Natural killer cell treated with Interleukin-12 subunit alpha and Interleukin-12 subunit beta and Interleukin-15 and Interleukin-18, amount 100 ng/mL, for 72 hours (primary cell): ENCODE data around the gene UPK3B. TPM values are rescaled to one million over a fixed set of nuclear protein-coding genes. Genes with fewer than 3 reads are reported as not detected.
"Not testable (repeated sequence)": the region's sequence is repeated elsewhere in the genome, so short reads cannot be mapped to it uniquely, and the experiment has no call there.

Experiments used
- ATAC-seq, 2 donors: fragments of 150-1000 bp; cut with Tn5 transposase in 1 of 2; sonication (Bioruptor Pico), chemical (Tn5 transposase) in 1 of 2; 2 replicates each; pipeline ENCODE4 v1.10.0; 2021
- DNase-seq: peaks from one replicate; pipeline ENCODE4 v3.0.0; 2022; ENCODE audit warnings: low spot score
- H3K27ac Mint-ChIP-seq, 2 donors: 1 replicate in 1 of 2; 2 replicates in 1 of 2; pipeline ENCODE4 v1.8.0; 2022; ENCODE audit warnings: mixed read lengths in 2 of 2, mild to moderate bottlenecking in 1 of 2, moderate library complexity in 1 of 2
- H3K27me3 Mint-ChIP-seq, 2 donors: 1 replicate in 1 of 2; 2 replicates in 1 of 2; pipeline ENCODE4 v1.8.0; 2022; ENCODE audit warnings: mixed read lengths in 2 of 2
- H3K36me3 Mint-ChIP-seq: one replicate; pipeline ENCODE4 v1.8.0; 2022; ENCODE audit warnings: mixed read lengths
- H3K4me1 Mint-ChIP-seq, 2 donors: 1 replicate in 1 of 2; 2 replicates in 1 of 2; pipeline ENCODE4 v1.8.0; 2022; ENCODE audit warnings: low read depth in 2 of 2, mixed read lengths in 2 of 2, mild to moderate bottlenecking in 1 of 2
- H3K4me3 Mint-ChIP-seq: one replicate; pipeline ENCODE4 v1.8.0; 2022; ENCODE audit warnings: mixed read lengths
- H3K9me3 Mint-ChIP-seq: 2 replicates; pipeline ENCODE4 v1.8.0; 2022; ENCODE audit warnings: mixed read lengths
- total RNA-seq, 2 donors: library from RNA; stranded (reverse); gene quantifications; one replicate each; pipeline ENCODE4 v1.2.3, GENCODE V29; 2022

The UPK3B gene
- total RNA-seq, 2 donors from 2014 or later: 1.6 to 5.0 TPM

DNA sequence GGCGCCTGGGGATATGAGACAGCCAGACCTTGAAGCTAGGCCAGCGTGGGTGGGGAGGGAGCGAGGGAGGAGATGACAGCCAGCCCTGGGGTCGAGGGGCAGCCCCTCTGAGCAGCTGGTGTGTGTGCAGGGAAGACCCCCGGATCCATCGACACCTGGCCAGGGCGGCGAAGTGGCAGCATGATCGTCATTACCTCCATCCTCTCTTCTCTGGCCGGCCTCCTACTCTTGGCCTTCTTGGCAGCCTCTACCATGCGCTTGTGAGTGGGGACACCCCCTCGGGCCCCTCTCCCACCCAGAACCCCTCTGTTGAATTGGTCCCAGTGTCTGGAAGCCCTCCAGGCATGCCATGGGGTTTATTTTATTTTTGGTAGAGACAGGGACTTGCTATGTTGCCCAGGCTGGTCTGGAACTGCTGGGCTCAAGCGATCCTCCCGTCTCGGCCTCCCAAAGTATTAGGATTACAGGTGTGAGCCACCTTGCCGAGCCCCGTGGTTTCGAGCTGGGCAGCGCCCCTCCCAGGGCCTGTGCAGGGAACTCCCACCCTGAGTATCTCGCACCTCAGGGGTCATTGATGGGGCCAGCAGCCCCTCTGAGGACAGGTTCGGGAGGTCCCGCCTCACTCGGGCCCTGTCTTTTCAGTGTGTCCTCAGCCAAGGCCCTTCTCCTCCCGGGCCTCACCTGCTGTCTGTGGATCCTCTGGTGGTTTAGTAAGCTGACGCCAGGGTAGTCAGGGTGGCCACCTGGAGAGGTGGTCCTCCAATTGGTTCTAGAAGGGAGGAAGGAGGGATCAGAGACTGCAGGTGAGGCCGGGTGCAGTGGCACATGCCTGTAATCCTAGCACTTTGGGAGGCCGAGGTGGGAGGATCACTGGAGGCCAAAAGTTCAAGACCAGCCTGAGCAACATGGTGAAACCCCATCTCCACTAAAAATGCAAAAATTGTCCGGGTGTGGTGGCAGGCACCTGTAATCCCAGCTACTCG is 3.8 kb downstream of the UPK3B start:
- Mint-ChIP-seq H3K9me3 (no peaks in the 10 kb centered on the region), H3K4me3 (no peak overlapping the region), H3K27me3 (no peaks in the 10 kb centered on the region)

DNA sequence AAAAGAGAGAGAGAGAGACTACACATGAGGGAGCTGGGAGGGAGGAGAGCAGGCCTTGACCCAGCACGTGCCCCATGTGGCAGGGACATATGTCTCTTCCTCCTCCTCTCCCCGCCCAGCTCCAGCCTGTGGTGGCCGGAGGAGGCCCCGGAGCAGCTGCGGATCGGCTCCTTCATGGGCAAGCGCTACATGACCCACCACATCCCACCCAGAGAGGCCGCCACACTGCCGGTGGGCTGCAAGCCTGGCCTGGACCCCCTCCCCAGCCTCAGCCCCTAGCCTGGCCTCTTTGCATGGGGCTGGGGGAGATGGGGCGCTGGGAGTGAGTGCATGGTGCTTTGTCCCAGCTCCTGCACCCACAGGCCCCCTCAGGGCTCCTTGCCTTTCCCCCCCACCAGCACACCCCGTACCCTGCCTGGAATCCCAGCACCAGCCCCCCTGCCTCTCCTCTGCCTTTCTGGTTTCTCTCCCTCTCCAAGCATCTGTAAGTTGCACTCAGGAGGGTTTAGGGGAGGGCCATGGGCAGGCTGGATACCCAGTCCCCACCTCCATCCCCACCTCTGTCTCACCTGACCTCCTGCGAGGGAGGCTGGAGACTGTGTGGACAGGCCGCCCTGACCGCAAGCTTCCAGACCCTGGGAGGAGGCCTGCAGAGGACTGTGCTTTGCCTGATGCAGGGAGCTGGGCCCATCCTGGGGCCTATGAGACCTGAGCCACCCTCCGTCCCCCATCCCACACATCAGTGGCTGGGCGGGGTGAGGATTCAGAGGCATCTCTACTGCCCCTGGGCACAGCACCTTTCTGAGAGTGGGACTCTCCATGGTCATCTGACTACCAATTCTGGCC is 4.8 kb downstream of the UPK3B start:
- no peaks in the 10 kb centered on the region for H3K9me3 Mint-ChIP-seq
- DNase-seq: no peak
- H3K27ac Mint-ChIP-seq: no peak overlapping the region
- no peaks in the 10 kb centered on the region for H3K27me3 Mint-ChIP-seq
- H3K4me3 Mint-ChIP-seq: no peak overlapping the region
- no peaks in the 10 kb centered on the region for H3K36me3 Mint-ChIP-seq
- no peaks in the 10 kb centered on the region for H3K4me1 Mint-ChIP-seq
- ATAC-seq: no peak

More for the DNA sequence above, 3.8 kb downstream of the UPK3B start:
- Mint-ChIP-seq H3K27ac (no peak overlapping the region), H3K4me1 (peaks cover 0 to 2% of the 10 kb centered on the region in 2 donors), H3K36me3 (no peaks in the 10 kb centered on the region)
- ATAC-seq (no peak), DNase-seq (no peak)

DNA sequence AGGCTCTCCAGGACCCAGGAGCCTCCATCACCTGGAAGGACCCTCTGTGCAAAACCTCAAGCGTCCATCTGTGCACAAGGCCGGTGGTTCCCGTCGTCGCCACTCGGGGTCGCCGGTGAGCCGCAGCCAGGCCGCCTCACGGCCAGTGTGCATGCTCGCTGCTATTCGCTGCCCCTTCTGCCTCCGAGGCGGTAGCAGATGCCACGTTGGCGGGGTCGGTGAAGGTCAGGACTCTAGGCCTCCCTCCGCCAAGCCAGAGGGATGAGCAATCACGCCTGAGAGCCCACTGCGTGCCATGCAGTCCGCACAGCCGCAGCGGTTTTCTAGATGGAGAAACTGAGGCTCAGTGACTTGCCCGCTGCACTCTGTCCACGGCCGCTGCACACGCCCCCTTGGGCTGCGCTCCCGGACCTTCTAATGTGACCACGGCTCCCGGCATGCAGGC is 5.7 kb downstream of the UPK3B start:
- H3K4me1 Mint-ChIP-seq: no peaks in the 10 kb centered on the region
- no peaks in the 10 kb centered on the region for H3K9me3 Mint-ChIP-seq
- no peak overlapping the region for H3K27ac Mint-ChIP-seq
- no peak overlapping the region for H3K4me3 Mint-ChIP-seq
- no peak for DNase-seq
- H3K36me3 Mint-ChIP-seq: no peaks in the 10 kb centered on the region
- no peaks in the 10 kb centered on the region for H3K27me3 Mint-ChIP-seq
- ATAC-seq: no peak

DNA sequence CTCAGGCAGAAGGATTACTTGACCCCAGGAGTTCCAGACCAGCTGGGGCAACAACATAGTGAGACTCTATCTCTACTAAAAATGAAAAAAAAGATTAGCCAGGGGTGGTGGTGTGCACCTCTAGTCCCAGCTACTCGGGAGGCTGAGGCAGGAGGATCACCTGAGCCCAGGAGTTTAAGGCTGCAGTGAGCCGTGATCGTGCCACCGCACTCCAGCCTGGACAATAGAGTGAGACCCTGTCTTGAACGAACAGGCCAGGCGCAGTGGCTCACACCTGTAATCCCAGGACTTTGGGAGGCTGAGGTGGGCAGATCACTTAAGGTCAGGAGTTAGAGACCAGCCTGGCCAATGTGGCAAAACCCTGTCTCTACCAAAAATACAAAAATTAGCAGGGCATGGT is 6.6 kb downstream of the UPK3B start:
- not testable (repeated sequence) for H3K36me3 Mint-ChIP-seq, ATAC-seq, H3K9me3 Mint-ChIP-seq, H3K27ac Mint-ChIP-seq, H3K4me3 Mint-ChIP-seq, H3K4me1 Mint-ChIP-seq, DNase-seq, H3K27me3 Mint-ChIP-seq

DNA sequence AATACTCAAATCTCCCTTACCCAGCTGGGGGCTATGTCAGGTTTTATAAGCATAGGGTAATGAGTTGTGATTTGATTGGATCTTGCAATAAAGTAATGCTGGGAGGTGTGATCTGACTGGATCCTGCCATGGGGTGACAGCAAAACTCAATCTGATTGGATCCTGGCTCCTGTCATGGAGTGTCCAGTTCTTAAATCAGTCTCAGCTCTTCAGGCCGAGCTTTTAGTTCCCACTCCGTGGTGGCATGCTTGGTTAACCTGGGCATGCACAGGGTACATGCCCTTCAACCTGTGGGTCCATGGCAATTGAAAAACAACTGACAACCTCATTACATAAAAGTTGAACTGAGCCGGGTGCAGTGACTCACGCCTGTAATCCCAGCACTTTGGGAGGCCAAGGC is 15.8 kb downstream of the UPK3B start:
- ATAC-seq, H3K9me3 Mint-ChIP-seq, H3K27me3 Mint-ChIP-seq, DNase-seq, H3K27ac Mint-ChIP-seq, H3K4me3 Mint-ChIP-seq, H3K4me1 Mint-ChIP-seq, H3K36me3 Mint-ChIP-seq: not testable (repeated sequence)

DNA sequence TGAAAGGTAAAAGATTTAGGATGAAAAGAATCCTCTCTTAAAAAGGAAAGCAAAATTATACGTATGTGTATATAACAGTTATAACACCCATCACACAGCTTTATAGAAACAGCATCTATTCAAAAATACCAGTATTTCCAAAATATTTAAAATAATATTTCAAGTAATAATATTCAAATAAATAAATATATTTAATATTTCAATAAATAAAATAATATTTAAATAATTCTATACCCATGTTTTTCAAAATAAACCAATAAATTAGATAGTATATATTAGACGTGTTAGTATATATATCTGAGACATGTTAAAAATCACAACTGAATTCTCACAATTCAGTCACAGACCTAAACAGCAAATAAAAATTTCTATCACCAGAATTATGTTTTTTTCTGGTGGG is 21.3 kb downstream of the UPK3B start:
- not testable (repeated sequence) for ATAC-seq, H3K4me1 Mint-ChIP-seq, H3K27me3 Mint-ChIP-seq, H3K36me3 Mint-ChIP-seq, H3K27ac Mint-ChIP-seq, H3K4me3 Mint-ChIP-seq, DNase-seq, H3K9me3 Mint-ChIP-seq

DNA sequence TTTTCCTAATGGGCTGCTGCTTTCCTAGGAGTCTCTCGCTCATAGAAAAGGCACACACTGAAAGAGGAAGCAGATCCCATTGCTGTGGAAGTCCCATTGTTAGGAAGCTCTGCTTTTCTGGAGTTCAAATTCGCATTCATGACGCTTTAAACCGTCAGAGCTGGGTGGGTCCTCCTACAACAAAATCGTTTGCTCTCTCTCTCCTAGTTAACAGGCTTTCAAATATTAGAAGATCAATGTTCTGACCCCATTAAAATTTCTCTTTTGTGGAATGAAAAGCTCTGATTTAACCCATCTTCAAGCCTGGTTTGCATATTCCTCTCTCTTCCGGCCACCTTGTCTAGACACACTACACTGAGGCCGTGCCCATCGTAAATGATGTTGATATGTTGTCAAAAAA is 32.8 kb downstream of the UPK3B start, which contains the start of gene SPDYE16:
SPDYE16 (minus strand) TSS at position 101 of the 400 bp plus-strand sequence. CDS start 1,838 bp downstream, outside the sequence.
- DNase-seq, H3K36me3 Mint-ChIP-seq, H3K27ac Mint-ChIP-seq, H3K4me1 Mint-ChIP-seq, H3K9me3 Mint-ChIP-seq, H3K27me3 Mint-ChIP-seq, ATAC-seq, H3K4me3 Mint-ChIP-seq: not testable (repeated sequence)

DNA sequence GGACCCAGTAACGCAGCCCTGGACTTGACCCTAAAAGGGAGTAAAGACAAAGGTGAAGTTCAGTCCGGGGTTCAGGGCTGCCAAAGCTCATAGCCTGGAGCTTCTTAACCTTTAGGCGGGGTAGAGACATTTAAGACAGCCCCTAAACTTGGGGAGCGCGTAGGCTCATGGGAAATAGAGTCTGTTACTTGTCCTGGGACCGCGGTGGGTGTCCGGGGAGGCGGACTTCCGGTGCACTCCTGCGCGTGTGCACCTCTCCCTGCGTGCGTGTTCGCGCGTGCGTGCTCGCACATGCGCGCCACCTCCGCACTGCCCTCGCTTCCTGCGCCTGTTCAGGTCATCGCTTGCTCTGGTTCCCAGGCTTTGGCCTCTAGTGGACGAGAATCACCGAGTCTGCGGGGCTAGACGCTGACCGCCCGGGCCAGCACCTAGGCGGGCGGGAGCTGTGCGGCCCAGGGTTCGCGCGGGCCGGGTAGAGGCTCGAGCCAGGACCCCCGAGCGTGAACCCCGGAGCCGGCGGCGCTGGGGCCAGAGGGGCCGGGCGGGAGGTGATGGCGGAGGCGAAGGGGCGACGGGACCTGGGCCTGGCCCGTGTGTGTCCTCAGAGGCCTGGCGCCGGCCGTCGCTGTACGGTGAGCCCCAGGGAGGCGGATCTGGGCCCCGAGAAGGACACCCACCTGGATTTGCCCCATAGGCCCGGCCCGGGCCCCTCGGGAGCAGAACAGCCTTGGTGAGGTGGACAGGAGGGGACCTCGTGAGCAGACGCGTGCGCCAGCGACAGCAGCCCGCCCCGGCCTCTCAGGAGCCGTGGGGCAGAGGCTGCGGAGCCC is 38.9 kb downstream of the UPK3B start:
- H3K4me1 Mint-ChIP-seq: peaks cover 10 to 19% of the 10 kb centered on the region in 2 donors
- peak; percentile 93 for DNase-seq
- not testable (repeated sequence) for H3K27me3 Mint-ChIP-seq

DNA sequence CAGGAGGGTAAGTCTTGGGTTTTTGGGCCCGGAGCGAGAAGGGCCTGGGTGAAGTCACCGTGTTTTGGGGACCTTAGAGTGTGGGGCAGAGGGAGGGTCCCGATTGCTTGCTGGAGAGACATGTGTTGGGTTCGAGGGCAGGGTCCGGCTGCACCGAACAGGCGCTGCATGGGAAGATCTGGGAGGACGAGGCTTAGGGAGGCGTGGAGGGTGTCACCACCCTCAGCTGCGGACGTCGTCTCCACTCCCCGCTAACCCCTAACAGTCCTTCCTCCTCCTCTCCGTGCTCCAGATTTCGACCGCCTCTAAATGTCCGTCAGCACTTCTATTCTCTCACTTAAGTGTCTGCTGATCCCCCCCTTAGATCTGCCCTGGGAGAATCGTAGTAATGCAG is 39.5 kb downstream of the UPK3B start:
- not testable (repeated sequence) for DNase-seq, H3K9me3 Mint-ChIP-seq, H3K36me3 Mint-ChIP-seq, ATAC-seq, H3K27me3 Mint-ChIP-seq
- Mint-ChIP-seq H3K4me3 (peak overlapping the region; percentile 91), H3K27ac (peak overlapping the region; percentile 86 to 94), H3K4me1 (peaks cover 13 to 22% of the 10 kb centered on the region in 2 donors)

More for the DNA sequence above, 38.9 kb downstream of the UPK3B start:
- Mint-ChIP-seq H3K27ac (peak overlapping the region; percentile 86 to 94), H3K4me3 (peak overlapping the region; percentile 91)
- H3K36me3 Mint-ChIP-seq, H3K9me3 Mint-ChIP-seq: not testable (repeated sequence)
- peak; percentile 100 for ATAC-seq

DNA sequence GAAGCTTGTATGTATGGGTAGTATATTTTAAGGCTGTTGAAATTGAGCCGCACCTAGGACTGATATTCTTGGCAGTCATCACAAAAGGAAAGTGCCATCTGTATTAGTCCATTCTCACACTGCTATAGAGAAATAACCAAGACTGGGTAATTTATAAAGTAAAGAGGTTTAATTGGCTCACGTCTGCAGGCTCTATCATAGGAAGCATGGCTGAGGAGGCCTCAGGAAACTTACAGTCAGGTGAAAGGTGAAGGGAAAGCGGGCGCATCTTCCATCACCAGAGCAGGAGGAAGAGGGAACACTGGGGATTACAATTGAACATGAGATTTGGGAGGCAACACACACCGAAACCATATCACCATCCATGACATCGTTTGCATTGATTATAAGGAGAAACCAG is 41.6 kb downstream of the UPK3B start:
- H3K4me1 Mint-ChIP-seq: peaks cover 20 to 25% of the 10 kb centered on the region in 2 donors
- not testable (repeated sequence) for ATAC-seq, H3K4me3 Mint-ChIP-seq, H3K27ac Mint-ChIP-seq, H3K27me3 Mint-ChIP-seq, DNase-seq, H3K9me3 Mint-ChIP-seq, H3K36me3 Mint-ChIP-seq

DNA sequence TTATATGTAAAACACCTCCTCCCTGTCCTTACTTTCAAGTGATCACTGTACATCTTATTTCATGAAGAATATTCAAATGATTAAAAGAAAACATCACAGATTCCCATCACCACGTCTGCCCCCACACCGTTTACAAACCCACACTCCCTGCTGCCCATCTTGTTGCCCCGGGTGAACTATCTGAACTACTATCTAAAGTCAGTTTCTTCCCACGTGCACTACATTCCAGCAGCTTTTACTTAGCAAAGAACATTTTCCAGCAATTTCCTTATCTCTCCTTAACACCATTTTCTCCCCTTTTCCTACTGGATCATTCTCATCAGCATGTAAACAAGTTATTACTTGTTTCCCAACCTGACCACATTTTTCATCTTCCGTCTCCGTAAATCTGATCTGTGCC is 49.3 kb downstream of the UPK3B start:
- not testable (repeated sequence) for H3K9me3 Mint-ChIP-seq, H3K27me3 Mint-ChIP-seq, H3K4me3 Mint-ChIP-seq, ATAC-seq, DNase-seq, H3K27ac Mint-ChIP-seq
- Mint-ChIP-seq H3K4me1 (peaks cover 32% of the 10 kb centered on the region in 2 donors), H3K36me3 (peaks cover 22% of the 10 kb centered on the region)

DNA sequence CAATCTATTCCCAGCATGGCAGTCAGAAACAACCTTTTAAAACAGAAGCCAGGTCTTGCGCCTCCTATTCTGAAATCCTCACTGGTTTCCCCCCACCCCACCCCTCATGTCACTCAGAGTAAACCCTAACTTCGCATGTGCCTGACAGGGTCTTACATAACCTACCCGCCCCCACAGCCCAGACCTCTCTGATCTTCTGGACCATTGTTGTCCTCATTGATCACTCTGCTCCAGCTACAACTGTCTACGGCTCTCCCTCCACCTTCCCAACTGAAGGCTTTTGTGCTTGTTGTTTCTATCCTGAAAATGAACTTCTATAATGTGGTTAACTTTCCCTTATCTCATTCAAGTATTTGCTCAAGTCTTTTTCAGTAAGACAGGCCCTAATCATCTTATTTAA is 49.8 kb downstream of the UPK3B start:
- Mint-ChIP-seq H3K4me1 (peaks cover 27 to 30% of the 10 kb centered on the region in 2 donors), H3K36me3 (peaks cover 18% of the 10 kb centered on the region)
- DNase-seq, ATAC-seq, H3K27me3 Mint-ChIP-seq, H3K9me3 Mint-ChIP-seq, H3K27ac Mint-ChIP-seq, H3K4me3 Mint-ChIP-seq: not testable (repeated sequence)

DNA sequence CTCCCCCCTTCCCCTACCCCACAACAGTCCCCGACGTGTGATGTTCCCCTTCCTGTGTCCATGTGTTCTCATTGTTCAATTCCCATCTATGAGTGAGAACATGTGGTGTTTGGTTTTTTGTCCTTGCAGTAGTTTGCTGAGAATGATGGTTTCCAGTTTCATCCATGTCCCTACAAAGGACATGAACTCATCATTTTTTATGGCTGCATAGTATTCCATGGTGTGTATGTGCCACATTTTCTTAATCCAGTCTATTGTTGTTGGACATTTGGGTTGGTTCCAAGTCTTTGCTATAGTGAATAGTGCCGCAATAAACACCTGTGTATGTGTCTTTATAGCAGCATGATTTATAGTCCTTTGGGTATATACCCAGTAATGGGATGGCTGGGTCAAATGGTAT is 51.0 kb downstream of the UPK3B start:
- not testable (repeated sequence) for H3K27ac Mint-ChIP-seq, DNase-seq, H3K27me3 Mint-ChIP-seq, ATAC-seq, H3K4me3 Mint-ChIP-seq, H3K9me3 Mint-ChIP-seq
- Mint-ChIP-seq H3K36me3 (peaks cover 24% of the 10 kb centered on the region), H3K4me1 (peaks cover 27 to 30% of the 10 kb centered on the region in 2 donors)
